Measurements from ENCODE around the gene CDAN1. TPM values are rescaled to one million over a fixed set of nuclear protein-coding genes. Genes with fewer than 3 reads are reported as not detected.

The CDAN1 gene
- total and polyA plus RNA-seq, 7 donors, result 3.7 to 7.9 (median 5.2) TPM

GRCh38 chr15:42710662-42711061, 26.3 kb downstream of the CDAN1 start:
- intact Hi-C loops (cut with DNase I), result no loop called here
- Histone ChIP-seq H3K27me3 (ENCODE audit: insufficient read depth in 3 of 3, low read length in 2 of 3) (no peaks in the 10 kb centered on the region), H3K9me3 (no peaks in the 10 kb centered on the region), H3K4me1 (no peaks in the 10 kb centered on the region), H3K27ac (no peak overlapping the region), H3K4me3 (no peak overlapping the region), H3K36me3 (ENCODE audit: insufficient read depth in 1 of 2, low read depth in 1 of 2) (no peaks in the 10 kb centered on the region)
- no peak for TF ChIP-seq CTCF (IDR thresholded peaks at IDR 0.05)
- no peak for ATAC-seq
- DNase-seq, result no peak
- 63 to 83% (median 77%) methylated on average over 2 of the region's 2 CpGs for WGBS, 3 donors

GRCh38 chr15:42707873-42708544, 28.9 kb downstream of the CDAN1 start:
- no peak for TF ChIP-seq CTCF (IDR thresholded peaks at IDR 0.05)
- ATAC-seq (no peak), DNase-seq (no peak)
- WGBS, 3 donors, result 76 to 90% (median 85%) methylated on average over 3 of the region's 3 CpGs
- no peaks in the 10 kb centered on the region for H3K36me3 ChIP-seq (ENCODE audit: insufficient read depth in 1 of 2, low read depth in 1 of 2)
- H3K27me3 ChIP-seq (ENCODE audit: insufficient read depth in 3 of 3, low read length in 2 of 3), result no peaks in the 10 kb centered on the region
- no peaks in the 10 kb centered on the region for H3K4me1 ChIP-seq
- no peak overlapping the region for H3K4me3 ChIP-seq
- H3K9me3 ChIP-seq, result no peaks in the 10 kb centered on the region
- H3K27ac ChIP-seq, result no peak overlapping the region
- intact Hi-C loops (cut with DNase I), result loop anchor here in 1 of 2 donors (10.0 kb wide), 1 partner anchor 497 kb away; no protein-coding TSS in a partner anchor

- intact Hi-C loops (cut with DNase I), result loop anchor here in 1 of 2 donors (10.0 kb wide), 1 partner anchor 498 kb away; no protein-coding TSS in a partner anchor
- no peak overlapping the region for H3K27ac ChIP-seq
- H3K4me1 ChIP-seq, result no peaks in the 10 kb centered on the region
- no peak for TF ChIP-seq CTCF (IDR thresholded peaks at IDR 0.05)
- DNase-seq (no peak), ATAC-seq (no peak)
- H3K4me3 ChIP-seq, result no peak overlapping the region
- WGBS, 3 donors, result 92 to 97% (median 94%) methylated on average over 2 of the region's 2 CpGs
- no peaks in the 10 kb centered on the region for H3K9me3 ChIP-seq
- H3K36me3 ChIP-seq (ENCODE audit: insufficient read depth in 1 of 2, low read depth in 1 of 2), result no peaks in the 10 kb centered on the region
- H3K27me3 ChIP-seq (ENCODE audit: insufficient read depth in 3 of 3, low read length in 2 of 3), result no peaks in the 10 kb centered on the region
These were observed 29.9 kb downstream of the CDAN1 start for GRCh38 chr15:42707068-42707467.

- WGBS, 3 donors, result 95 to 97% (median 97%) methylated on average over 5 of the region's 5 CpGs
- intact Hi-C loops (cut with DNase I), result loop anchor here (2.0 to 10.0 kb wide), 2 partner anchors 221 to 499 kb away; no protein-coding TSS in a partner anchor
- no peak for DNase-seq
- no peak for ATAC-seq
- Histone ChIP-seq H3K27me3 (ENCODE audit: insufficient read depth in 3 of 3, low read length in 2 of 3) (no peaks in the 10 kb centered on the region), H3K4me1 (no peaks in the 10 kb centered on the region), H3K9me3 (peaks cover 7% of the 10 kb centered on the region), H3K4me3 (no peak overlapping the region), H3K36me3 (ENCODE audit: insufficient read depth in 1 of 2, low read depth in 1 of 2) (no peaks in the 10 kb centered on the region), H3K27ac (no peak overlapping the region)
- TF ChIP-seq CTCF (IDR thresholded peaks at IDR 0.05), result no peak
These were observed 31.6 kb downstream of the CDAN1 start for GRCh38 chr15:42705336-42705735.
